Colonic mucosa (tissue), 4 donors: ENCODE results near the gene PCED1A. TPM values are rescaled to one million over a fixed set of nuclear protein-coding genes. Genes with fewer than 3 reads are reported as not detected.

Experiments
- DNase-seq: peaks from one replicate; pipeline ENCODE4 v3.0.0-alpha.2; 2020
- H3K27ac ChIP-seq: fragments of 200-600 bp; one replicate; pipeline ENCODE4 v1.8.0; 2021
- H3K27me3 ChIP-seq: fragments of 200-600 bp; one replicate; pipeline ENCODE4 v1.8.0; 2021
- H3K36me3 ChIP-seq: fragments of 200-600 bp; one replicate; pipeline ENCODE4 v1.8.0; 2021
- H3K4me1 ChIP-seq: fragments of 200-600 bp; one replicate; pipeline ENCODE4 v1.8.0; 2021; ENCODE audit warnings: mild to moderate bottlenecking
- H3K4me3 ChIP-seq: fragments of 200-600 bp; one replicate; pipeline ENCODE4 v1.8.0; 2021
- H3K9ac ChIP-seq, 2 donors: one replicate each; pipeline ENCODE4 v1.7.0; 2013; ENCODE audit warnings: control low read depth in 2 of 2, low read depth in 2 of 2, low read length in 2 of 2
- H3K9me3 ChIP-seq: fragments of 200-600 bp; one replicate; pipeline ENCODE4 v1.8.0; 2021
- intact Hi-C: fragments of 100-400 bp; cut with DNase I; formaldehyde crosslinking; loops from one replicate; pipeline ENCODE4 v1.14.1; 2022
- total RNA-seq, 2 donors: library from RNA; stranded (reverse); fragmentation: NEBNext Ultra II Directional in 1 of 2; extraction: Animal tissue kit (Norgen Biotek cat#: 25700) in 1 of 2; gene quantifications; one replicate each; pipeline ENCODE4 v1.2.1, GENCODE V29; 2021
- TF ChIP-seq, protein P1 (sequence below): fragments of 200-600 bp; IDR thresholded peaks from one replicate; pipeline ENCODE4 v1.8.0; 2022; ENCODE audit warnings: antibody characterized with exemption, mild to moderate bottlenecking
- donor health status: healthy.
- donor health status: DM: no; HTN: no; CAD: no.
- donor health status: DM: no; HTN: no; CAD: no.

PCED1A gene
- total RNA-seq, 2 donors from 2014 or later, result 21.7 to 24.8 TPM

DNA sequence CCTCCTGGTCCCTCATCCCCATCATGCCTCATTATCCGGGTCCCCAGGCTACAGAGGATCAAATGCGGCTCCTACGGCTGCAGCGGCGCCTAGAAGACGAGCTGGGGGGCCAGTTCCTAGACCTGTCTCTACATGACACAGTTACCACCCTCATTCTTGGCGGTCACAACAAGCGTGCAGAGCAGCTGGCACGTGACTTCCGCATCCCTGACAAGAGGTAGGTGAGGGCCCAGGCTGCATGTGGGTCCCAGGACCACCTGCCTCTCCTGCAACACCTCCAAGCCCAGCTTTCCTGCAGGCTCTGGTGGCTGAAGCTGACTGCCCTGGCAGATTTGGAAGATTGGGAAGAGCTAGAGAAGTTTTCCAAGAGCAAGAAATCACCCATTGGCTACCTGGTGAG, 24.6 kb upstream of the PCED1A start:
- DNase-seq, result no peak
- Histone ChIP-seq H3K9ac (no peak overlapping the region), H3K9me3 (no peaks in the 10 kb centered on the region), H3K36me3 (peaks cover 8% of the 10 kb centered on the region), H3K4me3 (no peak overlapping the region), H3K4me1 (no peaks in the 10 kb centered on the region), H3K27ac (no peak overlapping the region), H3K27me3 (no peaks in the 10 kb centered on the region)
- intact Hi-C loops, result no loop called here
- TF ChIP-seq, protein P1, sequence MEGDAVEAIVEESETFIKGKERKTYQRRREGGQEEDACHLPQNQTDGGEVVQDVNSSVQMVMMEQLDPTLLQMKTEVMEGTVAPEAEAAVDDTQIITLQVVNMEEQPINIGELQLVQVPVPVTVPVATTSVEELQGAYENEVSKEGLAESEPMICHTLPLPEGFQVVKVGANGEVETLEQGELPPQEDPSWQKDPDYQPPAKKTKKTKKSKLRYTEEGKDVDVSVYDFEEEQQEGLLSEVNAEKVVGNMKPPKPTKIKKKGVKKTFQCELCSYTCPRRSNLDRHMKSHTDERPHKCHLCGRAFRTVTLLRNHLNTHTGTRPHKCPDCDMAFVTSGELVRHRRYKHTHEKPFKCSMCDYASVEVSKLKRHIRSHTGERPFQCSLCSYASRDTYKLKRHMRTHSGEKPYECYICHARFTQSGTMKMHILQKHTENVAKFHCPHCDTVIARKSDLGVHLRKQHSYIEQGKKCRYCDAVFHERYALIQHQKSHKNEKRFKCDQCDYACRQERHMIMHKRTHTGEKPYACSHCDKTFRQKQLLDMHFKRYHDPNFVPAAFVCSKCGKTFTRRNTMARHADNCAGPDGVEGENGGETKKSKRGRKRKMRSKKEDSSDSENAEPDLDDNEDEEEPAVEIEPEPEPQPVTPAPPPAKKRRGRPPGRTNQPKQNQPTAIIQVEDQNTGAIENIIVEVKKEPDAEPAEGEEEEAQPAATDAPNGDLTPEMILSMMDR, result no peak

DNA sequence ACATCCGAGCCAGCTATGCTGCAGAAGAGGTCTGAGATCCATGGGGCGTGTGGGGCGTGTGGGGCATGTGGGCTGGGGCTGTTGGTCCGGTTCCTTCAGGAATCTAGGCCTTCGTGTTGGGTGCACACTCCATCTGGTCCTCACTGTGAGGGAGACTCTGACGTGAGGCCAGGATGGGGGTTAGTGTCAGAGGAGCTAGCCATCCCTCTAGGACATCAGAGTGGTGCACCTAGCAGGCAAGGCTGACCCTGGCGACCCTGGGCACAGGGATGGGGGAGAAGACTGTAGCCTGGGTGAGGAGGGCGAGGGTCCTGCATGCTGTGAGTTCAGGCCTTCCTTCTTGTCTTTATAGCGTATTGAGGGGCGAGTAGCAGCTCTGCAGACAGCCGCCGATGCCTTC, 24.2 kb upstream of the PCED1A start:
- Histone ChIP-seq H3K9me3 (no peaks in the 10 kb centered on the region), H3K9ac (no peak overlapping the region), H3K27me3 (no peaks in the 10 kb centered on the region), H3K36me3 (peaks cover 8% of the 10 kb centered on the region), H3K4me3 (no peak overlapping the region), H3K27ac (no peak overlapping the region), H3K4me1 (no peaks in the 10 kb centered on the region)
- TF ChIP-seq, protein P1, result no peak
- intact Hi-C loops, result no loop called here
- DNase-seq, result no peak

DNA sequence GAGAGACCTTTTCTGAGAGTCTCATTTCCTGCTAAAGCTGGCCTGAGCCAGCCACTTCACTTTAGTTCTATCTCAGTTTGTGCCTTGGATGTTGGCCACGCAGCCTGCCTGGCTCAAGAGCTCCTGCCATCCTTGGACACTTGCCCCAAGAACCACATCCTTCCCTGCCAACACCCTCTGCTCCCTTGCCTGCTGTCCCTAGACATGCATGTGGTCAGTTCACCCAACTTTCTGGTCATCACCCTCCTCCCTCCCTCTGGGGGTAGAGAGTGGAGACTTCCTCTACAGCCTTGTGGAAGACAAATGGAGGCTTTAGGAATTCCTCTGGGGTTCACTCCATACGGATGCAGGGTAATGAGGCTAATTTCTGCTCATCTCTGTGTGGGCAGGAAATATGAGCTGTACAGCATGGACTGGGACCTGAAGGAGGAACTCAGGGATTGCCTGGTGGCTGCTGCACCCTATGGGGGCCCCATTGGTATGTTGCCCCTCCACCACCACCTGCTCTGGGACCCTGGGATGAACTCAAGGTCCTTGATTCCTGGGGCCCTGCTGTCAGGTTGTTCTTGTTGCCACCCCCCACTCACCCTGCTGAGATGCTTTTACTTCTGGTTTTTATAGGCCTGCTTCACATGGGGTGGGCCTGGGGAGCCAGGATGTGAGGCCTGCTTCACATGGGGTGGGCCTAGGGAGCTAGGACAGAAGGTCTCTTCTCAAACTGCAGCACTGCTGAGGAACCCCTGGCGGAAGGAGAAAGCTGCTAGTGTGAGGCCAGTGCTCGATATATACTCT, 19.1 kb upstream of the PCED1A start:
- Histone ChIP-seq H3K9me3 (no peaks in the 10 kb centered on the region), H3K27ac (no peak overlapping the region), H3K36me3 (peaks cover 8% of the 10 kb centered on the region)

DNA sequence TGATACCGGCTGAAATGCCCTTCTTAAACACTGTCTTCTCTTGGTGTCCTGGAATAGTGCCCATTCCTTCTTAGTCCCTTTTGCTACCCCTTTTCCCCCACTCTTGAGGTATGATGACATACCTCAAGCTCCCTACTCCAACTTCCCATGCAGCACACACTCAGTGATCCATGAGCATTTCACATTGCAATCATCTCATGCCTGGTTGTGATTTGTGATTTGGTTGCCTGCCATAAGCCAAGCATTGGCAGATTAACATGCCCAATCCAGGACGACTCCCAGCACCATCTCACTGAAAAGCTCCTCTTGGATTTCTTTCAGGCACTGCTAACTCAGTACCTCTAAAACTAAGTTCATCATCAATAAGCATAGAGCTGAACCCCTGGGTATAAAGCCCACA, 18.1 kb upstream of the PCED1A start:
- H3K4me3 ChIP-seq, result no peak overlapping the region
- no peaks in the 10 kb centered on the region for H3K4me1 ChIP-seq
- no peak for DNase-seq
- H3K27ac ChIP-seq, result no peak overlapping the region
- H3K27me3 ChIP-seq, result no peaks in the 10 kb centered on the region
- TF ChIP-seq, protein P1, result no peak
- no peaks in the 10 kb centered on the region for H3K9me3 ChIP-seq
- peaks cover 8% of the 10 kb centered on the region for H3K36me3 ChIP-seq
- intact Hi-C loops, result no loop called here
- H3K9ac ChIP-seq, result no peak overlapping the region

More for the DNA sequence above, 19.1 kb upstream of the PCED1A start:
- DNase-seq, result no peak
- no peaks in the 10 kb centered on the region for H3K4me1 ChIP-seq
- TF ChIP-seq, protein P1, result no peak
- intact Hi-C loops, result no loop called here
- no peak overlapping the region for H3K4me3 ChIP-seq
- H3K27me3 ChIP-seq, result no peaks in the 10 kb centered on the region
- no peak overlapping the region for H3K9ac ChIP-seq

DNA sequence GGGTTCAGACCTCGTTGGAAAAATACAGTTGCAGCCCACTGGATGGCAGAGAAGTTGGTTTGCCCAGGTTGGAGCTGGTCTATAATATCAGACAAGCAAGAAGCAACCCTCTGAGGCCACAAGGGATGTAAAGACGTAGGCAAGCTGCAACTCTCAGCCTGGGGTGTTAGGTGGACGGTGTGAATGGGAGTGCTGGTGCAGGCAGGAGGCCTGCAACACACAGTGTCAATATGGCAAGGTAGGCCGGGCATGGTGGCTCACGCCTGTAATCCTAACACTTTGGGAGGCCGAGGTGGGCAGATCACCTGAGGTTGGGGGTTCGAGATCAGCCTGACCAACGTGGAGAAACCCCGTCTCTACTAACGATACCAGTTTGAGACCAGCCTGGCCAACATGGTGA, 10.6 kb upstream of the PCED1A start:
- TF ChIP-seq, protein P1, result no peak
- no peak for DNase-seq
- Histone ChIP-seq H3K4me1 (no peaks in the 10 kb centered on the region), H3K27ac (no peak overlapping the region), H3K27me3 (no peaks in the 10 kb centered on the region), H3K9me3 (no peaks in the 10 kb centered on the region), H3K4me3 (no peak overlapping the region), H3K36me3 (no peaks in the 10 kb centered on the region), H3K9ac (no peak overlapping the region)
- intact Hi-C loops, result loop anchor here (5.0 kb wide), 1 partner anchor 94 kb away; no protein-coding TSS in a partner anchor
